SK-N-SH treated with all-trans-retinoic acid at 6 μM for 48 hours (cell line): Measurements from ENCODE around the gene EFCAB5.
A peak's percentile ranks its signal among the peaks of the same experiment; 100 is the strongest.

Experiments used
- CREB5 ChIP-seq: fragments of 250-450 bp; sonication (Bioruptor Pico); IDR thresholded peaks from 2 replicates; pipeline ENCODE4 v1.5.1; 2020; ENCODE audit warnings: low read depth, mild to moderate bottlenecking, moderate library complexity
- CSRNP3 ChIP-seq: fragments of 250-450 bp; sonication (Bioruptor Pico); IDR thresholded peaks from 2 replicates; pipeline ENCODE4 v1.5.1; 2021; ENCODE audit warnings: mild to moderate bottlenecking, moderate library complexity
- ESRRG ChIP-seq: fragments of 250-450 bp; sonication (Bioruptor Pico); IDR thresholded peaks from 2 replicates; pipeline ENCODE4 v1.6.1; 2021; ENCODE audit warnings: mild to moderate bottlenecking
- PPARA ChIP-seq: fragments of 250-450 bp; sonication (Bioruptor Pico); IDR thresholded peaks from 2 replicates; pipeline ENCODE4 v1.5.0; 2020; ENCODE audit warnings: mild to moderate bottlenecking, borderline replicate concordance
- RARB ChIP-seq: fragments of 250-450 bp; sonication (Bioruptor Pico); IDR thresholded peaks from 2 replicates; pipeline ENCODE4 v1.8.0; 2021; ENCODE audit warnings: mild to moderate bottlenecking, moderate library complexity
- TCF4 ChIP-seq: fragments of 250-450 bp; sonication (Bioruptor Pico); IDR thresholded peaks from 2 replicates; pipeline ENCODE4 v1.8.0; 2021; ENCODE audit warnings: mild to moderate bottlenecking, moderate library complexity, borderline replicate concordance
- ZC3H10 ChIP-seq: fragments of 250-450 bp; sonication (Bioruptor Pico); IDR thresholded peaks from 2 replicates; pipeline ENCODE4 v1.5.1; 2021; ENCODE audit warnings: mild to moderate bottlenecking, moderate library complexity
- ZFP3 ChIP-seq: fragments of 250-450 bp; sonication (Bioruptor Pico); IDR thresholded peaks from 2 replicates; pipeline ENCODE4 v1.5.0; 2020; ENCODE audit warnings: mild to moderate bottlenecking, moderate library complexity
- ZNF565 ChIP-seq: fragments of 450-650 bp; formaldehyde crosslinking; conservative IDR thresholded peaks from 2 replicates; pipeline ENCODE4 v1.5.0; 2020; ENCODE audit warnings: low read depth, mild to moderate bottlenecking, moderate library complexity
- ZNF70 ChIP-seq: fragments of 450-650 bp; formaldehyde crosslinking; IDR thresholded peaks from 2 replicates; pipeline ENCODE4 v1.5.0; 2020; ENCODE audit warnings: mild to moderate bottlenecking, moderate library complexity
- ZNF8 ChIP-seq: fragments of 450-650 bp; formaldehyde crosslinking; IDR thresholded peaks from 2 replicates; pipeline ENCODE4 v1.5.0; 2020; ENCODE audit warnings: mild to moderate bottlenecking, moderate library complexity
- TF ChIP-seq, protein P1 (sequence below): fragments of 250-450 bp; sonication (Bioruptor Pico); IDR thresholded peaks from 2 replicates; pipeline ENCODE4 v1.8.0; 2020; ENCODE audit warnings: mild to moderate bottlenecking, moderate library complexity, borderline replicate concordance

GRCh38 chr17:29949696-29950095, 8.3 kb downstream of the EFCAB5 start:
- TF ChIP-seq ZNF70 (CRISPR knock-in tag) (peak; percentile 61; the same call in 1 of the 2 replicates), ESRRG (CRISPR knock-in tag) (no peak), ZFP3 (CRISPR knock-in tag) (no peak), PPARA (CRISPR knock-in tag) (no peak), RARB (CRISPR knock-in tag) (no peak), ZNF8 (CRISPR knock-in tag) (no peak), ZC3H10 (no peak), CSRNP3 (CRISPR knock-in tag) (no peak), TCF4 (CRISPR knock-in tag) (no peak), CREB5 (no peak), ZNF565 (CRISPR knock-in tag) (no peak)
- TF ChIP-seq, protein P1, sequence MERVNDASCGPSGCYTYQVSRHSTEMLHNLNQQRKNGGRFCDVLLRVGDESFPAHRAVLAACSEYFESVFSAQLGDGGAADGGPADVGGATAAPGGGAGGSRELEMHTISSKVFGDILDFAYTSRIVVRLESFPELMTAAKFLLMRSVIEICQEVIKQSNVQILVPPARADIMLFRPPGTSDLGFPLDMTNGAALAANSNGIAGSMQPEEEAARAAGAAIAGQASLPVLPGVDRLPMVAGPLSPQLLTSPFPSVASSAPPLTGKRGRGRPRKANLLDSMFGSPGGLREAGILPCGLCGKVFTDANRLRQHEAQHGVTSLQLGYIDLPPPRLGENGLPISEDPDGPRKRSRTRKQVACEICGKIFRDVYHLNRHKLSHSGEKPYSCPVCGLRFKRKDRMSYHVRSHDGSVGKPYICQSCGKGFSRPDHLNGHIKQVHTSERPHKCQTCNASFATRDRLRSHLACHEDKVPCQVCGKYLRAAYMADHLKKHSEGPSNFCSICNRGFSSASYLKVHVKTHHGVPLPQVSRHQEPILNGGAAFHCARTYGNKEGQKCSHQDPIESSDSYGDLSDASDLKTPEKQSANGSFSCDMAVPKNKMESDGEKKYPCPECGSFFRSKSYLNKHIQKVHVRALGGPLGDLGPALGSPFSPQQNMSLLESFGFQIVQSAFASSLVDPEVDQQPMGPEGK = no peak
